ENCODE measurements around the gene SPAG16.

DNA sequence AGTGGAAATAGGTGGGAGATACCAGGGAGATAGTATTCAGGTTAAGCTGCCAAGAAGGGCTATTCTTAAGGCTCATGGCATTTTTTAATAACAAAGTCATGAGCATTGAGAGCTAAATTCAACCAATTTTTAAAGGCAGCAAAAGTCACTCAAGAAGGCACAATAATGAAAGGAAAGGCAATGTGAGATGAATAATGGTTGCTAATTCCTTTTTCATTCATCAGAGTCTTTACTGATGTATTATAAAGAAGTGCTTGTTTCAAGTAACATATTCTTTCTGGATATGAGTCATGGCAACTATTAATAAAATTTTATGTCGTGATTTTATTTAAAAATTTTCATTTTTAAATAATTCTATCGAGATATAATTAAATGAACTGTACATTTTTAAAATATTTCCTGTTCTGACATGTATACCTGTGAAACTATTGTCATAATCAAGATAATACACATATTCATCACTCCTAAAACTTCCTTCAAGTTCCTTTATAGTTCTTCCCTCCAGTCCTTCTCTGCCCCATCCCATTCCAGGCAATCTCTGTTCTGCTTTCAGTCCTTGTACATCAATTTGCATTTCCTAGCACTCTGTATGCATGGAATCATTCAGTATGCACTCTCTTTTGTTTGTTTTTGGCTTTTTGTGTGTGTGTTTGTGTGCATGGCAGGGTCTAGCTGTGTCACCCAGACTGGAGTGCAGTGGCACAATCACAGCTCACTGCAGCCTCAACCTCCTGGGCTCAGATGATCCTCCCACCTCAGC is 1167.4 kb downstream of the SPAG16 start:
- TF ChIP-seq POLR2AphosphoS5 (IDR thresholded peaks at IDR 0.05), result no peak
- TF ChIP-seq, protein P1, sequence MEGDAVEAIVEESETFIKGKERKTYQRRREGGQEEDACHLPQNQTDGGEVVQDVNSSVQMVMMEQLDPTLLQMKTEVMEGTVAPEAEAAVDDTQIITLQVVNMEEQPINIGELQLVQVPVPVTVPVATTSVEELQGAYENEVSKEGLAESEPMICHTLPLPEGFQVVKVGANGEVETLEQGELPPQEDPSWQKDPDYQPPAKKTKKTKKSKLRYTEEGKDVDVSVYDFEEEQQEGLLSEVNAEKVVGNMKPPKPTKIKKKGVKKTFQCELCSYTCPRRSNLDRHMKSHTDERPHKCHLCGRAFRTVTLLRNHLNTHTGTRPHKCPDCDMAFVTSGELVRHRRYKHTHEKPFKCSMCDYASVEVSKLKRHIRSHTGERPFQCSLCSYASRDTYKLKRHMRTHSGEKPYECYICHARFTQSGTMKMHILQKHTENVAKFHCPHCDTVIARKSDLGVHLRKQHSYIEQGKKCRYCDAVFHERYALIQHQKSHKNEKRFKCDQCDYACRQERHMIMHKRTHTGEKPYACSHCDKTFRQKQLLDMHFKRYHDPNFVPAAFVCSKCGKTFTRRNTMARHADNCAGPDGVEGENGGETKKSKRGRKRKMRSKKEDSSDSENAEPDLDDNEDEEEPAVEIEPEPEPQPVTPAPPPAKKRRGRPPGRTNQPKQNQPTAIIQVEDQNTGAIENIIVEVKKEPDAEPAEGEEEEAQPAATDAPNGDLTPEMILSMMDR (IDR thresholded peaks at IDR 0.05), result no peak

Measured in breast epithelium (tissue), 3 donors.